ENCODE data around the gene TSPAN5. TPM values are rescaled to one million over a fixed set of nuclear protein-coding genes. Genes with fewer than 3 reads are reported as not detected.

TSPAN5 gene
- total and polyA plus RNA-seq, 2 of the 4 experiments (the other 2 are of a cell fraction) = 64.8 to 79.6 TPM

DNA sequence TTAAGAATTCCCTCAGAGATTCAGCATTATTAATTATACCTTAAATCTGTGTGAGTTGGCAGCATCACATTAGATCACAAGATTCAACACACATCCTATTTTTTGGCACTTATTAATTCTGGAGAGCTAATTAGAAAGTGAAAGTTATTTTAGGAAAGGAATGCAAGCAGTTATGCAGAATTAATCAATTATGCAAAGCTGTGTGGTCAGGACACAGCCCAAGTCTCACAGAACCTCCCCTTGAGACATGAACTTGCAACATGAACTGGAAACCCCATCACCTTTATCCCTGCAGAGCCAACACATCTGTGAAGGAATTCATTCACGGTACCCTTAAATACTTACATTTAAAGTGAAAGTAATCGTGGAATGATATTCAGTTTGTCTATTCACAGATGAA, 80.5 kb downstream of the TSPAN5 start:
- no peaks in the 10 kb centered on the region for H3K9me3 ChIP-seq (ENCODE audit: control insufficient read depth, insufficient read depth, low read length)
- ChIA-PET POLR2A (ENCODE audit: unreplicated experiment) (no interaction called here), CTCF (no interaction called here)
- no peak overlapping the region for H4K8ac ChIP-seq (ENCODE audit: low read depth in 2 of 2, low read length in 2 of 2)
- peaks cover 2% of the 10 kb centered on the region; the same call in 1 of the 2 replicates for H3K9me1 ChIP-seq (ENCODE audit: insufficient read depth, low read length)
- H2BK5ac ChIP-seq (ENCODE audit: low read depth, low read length, poor library complexity, severe bottlenecking) = no peak overlapping the region
- TF ChIP-seq MAZ (IDR thresholded peaks at IDR 0.05; ENCODE audit: borderline replicate concordance, low read depth, low read length) = no peak
- no peak for TF ChIP-seq RCOR1 (IDR thresholded peaks at IDR 0.05; ENCODE audit: insufficient replicate concordance, low read length)
- no peak for TF ChIP-seq BHLHE40 (IDR thresholded peaks at IDR 0.05; ENCODE audit: low read depth, low read length)
- TF ChIP-seq, protein P1, sequence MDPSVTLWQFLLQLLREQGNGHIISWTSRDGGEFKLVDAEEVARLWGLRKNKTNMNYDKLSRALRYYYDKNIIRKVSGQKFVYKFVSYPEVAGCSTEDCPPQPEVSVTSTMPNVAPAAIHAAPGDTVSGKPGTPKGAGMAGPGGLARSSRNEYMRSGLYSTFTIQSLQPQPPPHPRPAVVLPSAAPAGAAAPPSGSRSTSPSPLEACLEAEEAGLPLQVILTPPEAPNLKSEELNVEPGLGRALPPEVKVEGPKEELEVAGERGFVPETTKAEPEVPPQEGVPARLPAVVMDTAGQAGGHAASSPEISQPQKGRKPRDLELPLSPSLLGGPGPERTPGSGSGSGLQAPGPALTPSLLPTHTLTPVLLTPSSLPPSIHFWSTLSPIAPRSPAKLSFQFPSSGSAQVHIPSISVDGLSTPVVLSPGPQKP (IDR thresholded peaks at IDR 0.05; ENCODE audit: borderline replicate concordance, low read depth, low read length) = no peak
- TF ChIP-seq POLR2A (IDR thresholded peaks at IDR 0.05; ENCODE audit: low read depth, low read length) = no peak
- no peak for TF ChIP-seq CEBPB (IDR thresholded peaks at IDR 0.05; ENCODE audit: low read depth, low read length)
- no peak for TF ChIP-seq FOS (IDR thresholded peaks at IDR 0.05; ENCODE audit: low read depth, low read length)
- TF ChIP-seq, protein P2, sequence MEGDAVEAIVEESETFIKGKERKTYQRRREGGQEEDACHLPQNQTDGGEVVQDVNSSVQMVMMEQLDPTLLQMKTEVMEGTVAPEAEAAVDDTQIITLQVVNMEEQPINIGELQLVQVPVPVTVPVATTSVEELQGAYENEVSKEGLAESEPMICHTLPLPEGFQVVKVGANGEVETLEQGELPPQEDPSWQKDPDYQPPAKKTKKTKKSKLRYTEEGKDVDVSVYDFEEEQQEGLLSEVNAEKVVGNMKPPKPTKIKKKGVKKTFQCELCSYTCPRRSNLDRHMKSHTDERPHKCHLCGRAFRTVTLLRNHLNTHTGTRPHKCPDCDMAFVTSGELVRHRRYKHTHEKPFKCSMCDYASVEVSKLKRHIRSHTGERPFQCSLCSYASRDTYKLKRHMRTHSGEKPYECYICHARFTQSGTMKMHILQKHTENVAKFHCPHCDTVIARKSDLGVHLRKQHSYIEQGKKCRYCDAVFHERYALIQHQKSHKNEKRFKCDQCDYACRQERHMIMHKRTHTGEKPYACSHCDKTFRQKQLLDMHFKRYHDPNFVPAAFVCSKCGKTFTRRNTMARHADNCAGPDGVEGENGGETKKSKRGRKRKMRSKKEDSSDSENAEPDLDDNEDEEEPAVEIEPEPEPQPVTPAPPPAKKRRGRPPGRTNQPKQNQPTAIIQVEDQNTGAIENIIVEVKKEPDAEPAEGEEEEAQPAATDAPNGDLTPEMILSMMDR (conservative IDR thresholded peaks at IDR 0.05; ENCODE audit: low read depth, low read length) = no peak
- intact Hi-C loops (cut with micrococcal nuclease) = no loop called here
- no peak overlapping the region for H3K56ac ChIP-seq (ENCODE audit: extremely low read depth, insufficient read depth, low read length)
- no peak overlapping the region for H3K27ac ChIP-seq (ENCODE audit: insufficient read depth, low read length)
- H3K4ac ChIP-seq (ENCODE audit: low read depth, low read length) = no peak overlapping the region
- peak overlapping the region; percentile 29; the same call in 1 of the 2 replicates for H3K14ac ChIP-seq (replicated peaks; ENCODE audit: low read depth, low read length)
- no peak overlapping the region for H3K9ac ChIP-seq (ENCODE audit: low read depth, low read length)
- ATAC-seq (ENCODE audit: low read depth) (no peak; the same call in 1 of the 2 replicates), DNase-seq (no peak)
- peaks cover 3% of the 10 kb centered on the region; the same call in 1 of the 2 replicates for H4K20me1 ChIP-seq (ENCODE audit: insufficient read depth, low read length)
- H2AK9ac ChIP-seq (replicated peaks; ENCODE audit: low read depth, low read length, poor library complexity) = no peak overlapping the region
- H3K23ac ChIP-seq (ENCODE audit: low read depth, low read length) = peak overlapping the region; percentile 24; the same call in 1 of the 2 replicates
- peaks cover 32 to 49% of the 10 kb centered on the region in 2 experiments; a peak in 3 of 4 replicates for H3K79me1 ChIP-seq (ENCODE audit: low read depth in 1 of 2, low read length in 2 of 2)
- H2AFZ ChIP-seq (replicated peaks; ENCODE audit: low read length, poor library complexity) = no peak overlapping the region
- H3K36me3 ChIP-seq (ENCODE audit: control insufficient read depth, insufficient read depth, low read length) = peaks cover 6% of the 10 kb centered on the region; the same call in 1 of the 2 replicates
- H3K4me3 ChIP-seq (ENCODE audit: insufficient read depth, low read depth, low read length) = no peak overlapping the region
- H2AK5ac ChIP-seq (ENCODE audit: low read depth, low read length) = no peak overlapping the region
- no TSS peak for BruUV-seq (replicated peaks)
- peak overlapping the region; percentile 25 for H3K4me2 ChIP-seq (ENCODE audit: low read depth, low read length)
- H3K27me3 ChIP-seq (ENCODE audit: control insufficient read depth, insufficient read depth, low read length) = no peaks in the 10 kb centered on the region
- H3K18ac ChIP-seq (ENCODE audit: low read depth, low read length) = no peak overlapping the region
- no peak overlapping the region for H4K5ac ChIP-seq (ENCODE audit: low read depth, low read length)
- peaks cover 4% of the 10 kb centered on the region for H3K4me1 ChIP-seq (ENCODE audit: control insufficient read depth, insufficient read depth, low read length)
- no peak overlapping the region for H2BK20ac ChIP-seq (ENCODE audit: low read depth, low read length)
- no peak overlapping the region for H2BK120ac ChIP-seq (ENCODE audit: low read depth, low read length)
- no CpG with 5 or more reads among the region's 2 CpGs for WGBS, 2 experiments (ENCODE audit: extremely low coverage in 2 of 2, insufficient read length in 1 of 2)
- in situ Hi-C loops (cut with MboI; ENCODE audit: low sequenced_read_pairs) = no loop called here
- H2BK15ac ChIP-seq (ENCODE audit: low read depth, low read length) = no peak overlapping the region
- dilution Hi-C loops (cut with HindIII; ENCODE audit: low sequenced_read_pairs, unreplicated experiment) = no loop called here
- no peak overlapping the region for H4K91ac ChIP-seq (ENCODE audit: insufficient read depth, low read depth, low read length)

Measured in IMR-90 (cell line).